Measurements from ENCODE around the gene ERI3. TPM values are rescaled to one million over a fixed set of nuclear protein-coding genes. Genes with fewer than 3 reads are reported as not detected.

The ERI3 gene
- total RNA-seq, 1 donor from 2014 or later, result 58.3 TPM

- no peaks in the 10 kb centered on the region for H3K4me1 ChIP-seq (ENCODE audit: insufficient read depth, low read length)
- H3K79me2 ChIP-seq (ENCODE audit: insufficient read depth, low read length), result no peaks in the 10 kb centered on the region
- no peaks in the 10 kb centered on the region for H3K36me3 ChIP-seq (ENCODE audit: insufficient read depth, low read length)
- no peak overlapping the region for H3K9ac ChIP-seq (ENCODE audit: low read length)
- Mint-ChIP-seq H3K27me3 (ENCODE audit: low read depth, unreplicated experiment) (no peaks in the 10 kb centered on the region), H3K4me3 (ENCODE audit: unreplicated experiment) (no peak overlapping the region), H3K27ac (ENCODE audit: unreplicated experiment) (no peak overlapping the region), H3K9me3 (ENCODE audit: unreplicated experiment) (no peaks in the 10 kb centered on the region), H3K4me1 (ENCODE audit: low read depth, unreplicated experiment) (peaks cover 2% of the 10 kb centered on the region), H3K36me3 (ENCODE audit: low read depth, unreplicated experiment) (peaks cover 34% of the 10 kb centered on the region)
- no peak overlapping the region for H3K4me2 ChIP-seq (ENCODE audit: low read length)
- no peak for TF ChIP-seq EZH2 (IDR thresholded peaks at IDR 0.05; ENCODE audit: insufficient read depth, low read length)
- no peak for TF ChIP-seq CTCF (IDR thresholded peaks at IDR 0.05; ENCODE audit: insufficient read depth, low read depth, low read length)
- FAIRE-seq (no peak), DNase-seq (ENCODE audit: low read depth) (no peak)
- H3K4me3 ChIP-seq (ENCODE audit: insufficient read depth, low read depth, low read length), result no peak overlapping the region
- no peaks in the 10 kb centered on the region for H3K9me3 ChIP-seq (ENCODE audit: insufficient read depth, low read depth, low read length)
- no peak overlapping the region for H3K27ac ChIP-seq (ENCODE audit: low read depth, low read length)
- H3K27me3 ChIP-seq (ENCODE audit: insufficient read depth, low read length), result no peaks in the 10 kb centered on the region
- peaks cover 63% of the 10 kb centered on the region for H4K20me1 ChIP-seq (ENCODE audit: insufficient read depth, low read length)
- no peak overlapping the region for H2AFZ ChIP-seq (ENCODE audit: low read depth, low read length)
These were observed 89.2 kb downstream of the ERI3 start for GRCh38 chr1:44265656-44266358.

DNA sequence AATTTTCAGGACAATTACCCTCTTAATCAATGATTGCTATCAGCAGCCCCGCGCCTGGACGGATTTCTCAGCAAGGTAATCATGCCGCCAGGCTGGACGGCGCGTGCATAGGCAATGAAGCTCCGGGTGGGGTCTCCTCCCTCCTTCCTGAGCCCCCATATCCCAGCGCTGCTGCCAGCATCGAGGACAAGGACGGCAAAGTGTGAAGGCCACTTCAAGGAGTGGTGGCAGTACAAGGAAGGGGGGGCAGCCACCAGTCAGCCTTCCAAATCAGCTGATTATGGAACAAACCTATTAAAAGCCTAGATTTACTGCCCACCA, 90.6 kb downstream of the ERI3 start:
- Histone ChIP-seq H3K4me3 (ENCODE audit: insufficient read depth, low read depth, low read length) (no peak overlapping the region), H3K4me2 (ENCODE audit: low read length) (no peak overlapping the region), H2AFZ (ENCODE audit: low read depth, low read length) (no peak overlapping the region), H3K9me3 (ENCODE audit: insufficient read depth, low read depth, low read length) (no peaks in the 10 kb centered on the region), H3K79me2 (ENCODE audit: insufficient read depth, low read length) (no peaks in the 10 kb centered on the region), H3K27ac (ENCODE audit: low read depth, low read length) (no peak overlapping the region), H3K27me3 (ENCODE audit: insufficient read depth, low read length) (no peaks in the 10 kb centered on the region), H4K20me1 (ENCODE audit: insufficient read depth, low read length) (peaks cover 63% of the 10 kb centered on the region), H3K36me3 (ENCODE audit: insufficient read depth, low read length) (no peaks in the 10 kb centered on the region), H3K4me1 (ENCODE audit: insufficient read depth, low read length) (no peaks in the 10 kb centered on the region), H3K9ac (ENCODE audit: low read length) (no peak overlapping the region)
- FAIRE-seq, result no peak
- Mint-ChIP-seq H3K27me3 (ENCODE audit: low read depth, unreplicated experiment) (no peaks in the 10 kb centered on the region), H3K36me3 (ENCODE audit: low read depth, unreplicated experiment) (peaks cover 32% of the 10 kb centered on the region), H3K9me3 (ENCODE audit: unreplicated experiment) (no peaks in the 10 kb centered on the region), H3K4me1 (ENCODE audit: low read depth, unreplicated experiment) (peaks cover 2% of the 10 kb centered on the region), H3K4me3 (ENCODE audit: unreplicated experiment) (no peak overlapping the region), H3K27ac (ENCODE audit: unreplicated experiment) (no peak overlapping the region)
- DNase-seq (ENCODE audit: low read depth), result no peak
- TF ChIP-seq CTCF (IDR thresholded peaks at IDR 0.05; ENCODE audit: insufficient read depth, low read depth, low read length) (no peak), EZH2 (IDR thresholded peaks at IDR 0.05; ENCODE audit: insufficient read depth, low read length) (no peak)
